ENCODE results near the gene MAPKAP1.

The MAPKAP1 gene

DNA sequence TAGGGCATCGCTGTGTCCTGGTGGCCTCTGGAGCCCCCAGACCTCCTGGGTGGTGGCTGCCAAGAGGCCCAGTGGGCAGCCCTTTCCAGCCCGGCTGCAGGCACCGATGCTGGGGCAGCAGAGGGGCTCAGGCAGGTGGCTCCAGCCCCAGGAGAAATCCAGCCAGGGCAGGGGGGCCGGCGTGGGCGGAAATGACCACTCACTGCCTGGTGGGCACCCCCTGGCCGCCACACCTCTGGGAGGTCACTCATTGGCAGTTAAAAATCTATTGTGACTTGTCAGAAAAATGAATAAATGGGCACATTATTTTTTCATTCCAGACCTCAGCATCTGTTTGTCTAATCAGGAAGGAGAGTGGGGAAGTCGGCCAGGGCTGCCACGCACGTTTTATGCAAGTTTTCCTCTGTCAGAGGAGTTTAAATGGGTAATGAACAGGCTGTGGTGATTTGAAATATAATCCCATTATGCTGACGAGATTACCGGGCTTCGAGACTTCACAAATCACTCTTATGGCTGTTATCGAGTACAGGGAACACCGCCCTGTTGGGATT is 273.5 kb downstream of the MAPKAP1 start:
- no peak for DNase-seq
- in situ Hi-C loops (cut with HindIII; ENCODE audit: low pct_ligation_motif_present, low sequenced_read_pairs), result no loop called here
- Histone ChIP-seq H3K27ac (no peak overlapping the region), H3K27me3 (replicated peaks) (no peaks in the 10 kb centered on the region), H3K36me3 (replicated peaks) (peaks cover 3% of the 10 kb centered on the region), H3K4me3 (ENCODE audit: low read depth, low read length) (no peak overlapping the region)
- TF ChIP-seq CTCF (IDR thresholded peaks at IDR 0.05; ENCODE audit: low read depth, low read length, missing control alignments), result no peak

DNA sequence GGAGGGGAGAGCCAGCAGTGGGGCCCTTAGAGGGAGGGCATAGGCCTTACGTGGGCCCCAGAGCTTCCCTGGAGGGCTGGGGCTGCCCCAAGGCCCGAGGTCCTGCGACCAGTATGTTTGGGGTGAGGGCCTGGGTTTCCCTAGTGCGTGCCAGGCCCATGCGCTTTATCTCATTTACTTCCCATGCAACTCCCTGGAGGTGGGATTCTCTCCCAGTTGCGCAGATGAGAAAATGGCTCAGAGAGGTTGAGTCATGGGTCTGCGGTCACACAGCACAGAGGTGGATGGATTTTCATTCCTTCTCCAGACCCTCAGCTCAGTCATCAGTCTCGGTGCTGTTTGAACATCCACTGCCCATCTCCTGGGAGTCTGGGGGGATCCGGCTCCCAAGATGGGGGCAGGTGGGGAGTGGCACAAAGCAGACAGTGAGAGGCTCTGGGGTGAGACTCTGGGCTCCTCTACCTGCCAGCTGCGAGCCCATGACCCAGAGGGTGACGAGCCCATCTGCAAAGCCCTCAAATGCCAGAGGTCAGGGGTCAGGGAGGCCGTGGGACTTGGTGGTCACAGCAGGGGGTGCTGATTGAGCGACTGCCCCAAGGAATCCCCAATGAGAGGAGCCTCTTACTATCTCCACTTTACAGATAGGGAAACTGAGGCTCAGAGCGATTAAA is 274.2 kb downstream of the MAPKAP1 start:
- Histone ChIP-seq H3K27me3 (replicated peaks) (no peaks in the 10 kb centered on the region), H3K27ac (no peak overlapping the region), H3K4me3 (ENCODE audit: low read depth, low read length) (no peak overlapping the region), H3K36me3 (replicated peaks) (peaks cover 3% of the 10 kb centered on the region)
- TF ChIP-seq CTCF (IDR thresholded peaks at IDR 0.05; ENCODE audit: low read depth, low read length, missing control alignments), result no peak
- no peak for DNase-seq
- in situ Hi-C loops (cut with HindIII; ENCODE audit: low pct_ligation_motif_present, low sequenced_read_pairs), result no loop called here

GRCh38 chr9:125431741-125432271 is 275.2 kb downstream of the MAPKAP1 start:
- peaks cover under 1% of the 10 kb centered on the region for H3K36me3 ChIP-seq (replicated peaks)
- H3K4me3 ChIP-seq (ENCODE audit: low read depth, low read length), result no peak overlapping the region
- DNase-seq, result no peak
- in situ Hi-C loops (cut with HindIII; ENCODE audit: low pct_ligation_motif_present, low sequenced_read_pairs), result no loop called here
- no peak overlapping the region for H3K27ac ChIP-seq
- no peak for TF ChIP-seq CTCF (IDR thresholded peaks at IDR 0.05; ENCODE audit: low read depth, low read length, missing control alignments)
- no peaks in the 10 kb centered on the region for H3K27me3 ChIP-seq (replicated peaks)

GRCh38 chr9:125431012-125431305 is 276.0 kb downstream of the MAPKAP1 start:
- TF ChIP-seq CTCF (IDR thresholded peaks at IDR 0.05; ENCODE audit: low read depth, low read length, missing control alignments), result no peak
- H3K36me3 ChIP-seq (replicated peaks), result no peaks in the 10 kb centered on the region
- in situ Hi-C loops (cut with HindIII; ENCODE audit: low pct_ligation_motif_present, low sequenced_read_pairs), result no loop called here
- no peak overlapping the region for H3K27ac ChIP-seq
- DNase-seq, result no peak
- no peak overlapping the region for H3K4me3 ChIP-seq (ENCODE audit: low read depth, low read length)
- H3K27me3 ChIP-seq (replicated peaks), result no peaks in the 10 kb centered on the region

DNA sequence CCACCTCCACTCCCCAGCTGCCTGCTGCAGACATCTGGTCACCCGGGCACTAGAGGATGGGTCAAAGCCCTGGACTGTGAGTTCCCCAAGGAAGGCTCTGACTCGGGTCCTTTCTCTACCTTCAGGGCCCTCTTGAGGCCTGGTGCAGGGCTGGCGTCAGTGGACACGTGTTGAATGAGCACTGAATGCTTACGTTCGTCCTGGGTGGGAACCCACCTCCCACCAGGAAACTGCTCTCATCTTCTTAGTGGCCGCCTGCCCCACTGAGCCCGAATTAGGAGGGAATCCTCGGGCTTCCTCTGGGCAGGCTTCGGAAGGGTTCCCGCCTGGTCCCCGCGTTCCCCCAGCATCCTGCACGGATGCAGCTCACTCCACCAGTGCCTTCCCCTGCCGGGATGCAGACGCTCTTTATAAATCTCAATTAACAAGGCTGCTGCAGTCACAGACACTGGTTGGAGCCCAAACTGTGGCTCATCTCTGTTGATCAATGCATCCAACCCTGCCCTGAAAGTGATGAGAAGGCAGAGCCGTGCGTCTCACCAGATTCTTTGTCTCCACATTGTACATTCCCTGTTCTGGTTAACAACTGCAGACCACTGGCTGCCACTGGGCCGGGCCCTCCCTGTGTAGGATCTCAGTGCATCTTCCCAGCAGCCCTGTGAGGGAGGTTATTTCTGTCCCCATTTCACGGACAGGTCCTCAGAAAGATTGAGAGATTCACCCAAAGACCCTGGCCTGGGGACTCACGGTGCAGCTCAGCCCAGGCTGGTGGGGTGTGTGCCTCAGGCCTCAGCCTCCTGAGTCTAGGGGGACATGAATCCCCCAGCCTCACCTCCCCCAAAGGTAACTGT is 276.6 kb downstream of the MAPKAP1 start:
- Histone ChIP-seq H3K36me3 (replicated peaks) (no peaks in the 10 kb centered on the region), H3K4me3 (ENCODE audit: low read depth, low read length) (no peak overlapping the region), H3K27me3 (replicated peaks) (no peaks in the 10 kb centered on the region), H3K27ac (no peak overlapping the region)
- in situ Hi-C loops (cut with HindIII; ENCODE audit: low pct_ligation_motif_present, low sequenced_read_pairs), result no loop called here
- TF ChIP-seq CTCF (IDR thresholded peaks at IDR 0.05; ENCODE audit: low read depth, low read length, missing control alignments), result no peak
- no peak for DNase-seq
